ENCODE results near the gene VTN.

DNA sequence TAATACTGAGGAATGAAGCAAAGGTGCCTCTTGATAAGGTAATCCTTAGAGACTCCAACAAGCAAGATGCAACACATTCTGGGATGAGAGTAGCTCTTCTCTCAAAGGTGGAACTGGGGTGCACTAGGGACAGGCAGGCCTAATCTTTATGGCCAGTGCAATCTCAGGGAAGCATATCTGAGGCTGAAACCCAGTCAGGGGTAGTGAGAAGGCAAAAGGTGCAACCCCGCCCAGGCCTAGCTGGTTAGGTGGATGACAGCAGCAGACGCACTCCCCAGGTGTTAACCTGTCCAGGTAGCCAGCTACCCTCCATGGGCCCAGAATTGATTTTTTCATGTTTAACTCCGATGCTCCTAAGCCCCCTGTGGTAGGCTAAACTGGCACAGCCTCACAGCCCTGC is 45.8 kb upstream of the VTN start:
- TF ChIP-seq, protein P1, sequence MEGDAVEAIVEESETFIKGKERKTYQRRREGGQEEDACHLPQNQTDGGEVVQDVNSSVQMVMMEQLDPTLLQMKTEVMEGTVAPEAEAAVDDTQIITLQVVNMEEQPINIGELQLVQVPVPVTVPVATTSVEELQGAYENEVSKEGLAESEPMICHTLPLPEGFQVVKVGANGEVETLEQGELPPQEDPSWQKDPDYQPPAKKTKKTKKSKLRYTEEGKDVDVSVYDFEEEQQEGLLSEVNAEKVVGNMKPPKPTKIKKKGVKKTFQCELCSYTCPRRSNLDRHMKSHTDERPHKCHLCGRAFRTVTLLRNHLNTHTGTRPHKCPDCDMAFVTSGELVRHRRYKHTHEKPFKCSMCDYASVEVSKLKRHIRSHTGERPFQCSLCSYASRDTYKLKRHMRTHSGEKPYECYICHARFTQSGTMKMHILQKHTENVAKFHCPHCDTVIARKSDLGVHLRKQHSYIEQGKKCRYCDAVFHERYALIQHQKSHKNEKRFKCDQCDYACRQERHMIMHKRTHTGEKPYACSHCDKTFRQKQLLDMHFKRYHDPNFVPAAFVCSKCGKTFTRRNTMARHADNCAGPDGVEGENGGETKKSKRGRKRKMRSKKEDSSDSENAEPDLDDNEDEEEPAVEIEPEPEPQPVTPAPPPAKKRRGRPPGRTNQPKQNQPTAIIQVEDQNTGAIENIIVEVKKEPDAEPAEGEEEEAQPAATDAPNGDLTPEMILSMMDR (IDR thresholded peaks at IDR 0.05; ENCODE audit: low read depth, low read length): no peak
- TF ChIP-seq EZH2phosphoT487 (IDR thresholded peaks at IDR 0.05; ENCODE audit: low read depth): no peak
